GM18520 (cell line): ENCODE results near the gene FABP2.
A peak's percentile ranks its signal among the peaks of the same experiment; 100 is the strongest.
"Not testable (repeated sequence)": the region's sequence is repeated elsewhere in the genome, so short reads cannot be mapped to it uniquely, and the experiment has no call there.

ENCODE experiments used
- ATAC-seq: cut with Tn5 transposase; IDR thresholded peaks from one replicate; pipeline ENCODE4 v1.9.1; 2021; ENCODE audit not compliant: unreplicated experiment

The FABP2 gene

GRCh38 chr4:119313237-119313636 is 8.7 kb downstream of the FABP2 start:
- no peak for ATAC-seq

GRCh38 chr4:119310826-119311225 is 11.1 kb downstream of the FABP2 start:
- no peak for ATAC-seq

GRCh38 chr4:119307606-119308005 is 14.3 kb downstream of the FABP2 start:
- no peak for ATAC-seq

GRCh38 chr4:119304431-119304830 is 17.5 kb downstream of the FABP2 start:
- ATAC-seq, result no peak

GRCh38 chr4:119303587-119304305 is 18.2 kb downstream of the FABP2 start:
- ATAC-seq, result no peak

GRCh38 chr4:119302073-119302832 is 19.7 kb downstream of the FABP2 start:
- ATAC-seq, result no peak

- ATAC-seq, result peak; percentile 95
Measured at GRCh38 chr4:119300101-119300978, 21.6 kb downstream of the FABP2 start.

GRCh38 chr4:119299741-119300100 is 22.2 kb downstream of the FABP2 start:
- peak; percentile 49 for ATAC-seq

GRCh38 chr4:119299260-119299671 is 22.7 kb downstream of the FABP2 start:
- ATAC-seq, result no peak

GRCh38 chr4:119297795-119298194 is 24.1 kb downstream of the FABP2 start:
- ATAC-seq, result no peak

GRCh38 chr4:119296356-119296755 is 25.6 kb downstream of the FABP2 start:
- ATAC-seq, result no peak

- ATAC-seq, result no peak
Measured at GRCh38 chr4:119290598-119290997, 31.3 kb downstream of the FABP2 start.

GRCh38 chr4:119289313-119289712 is 32.6 kb downstream of the FABP2 start:
- no peak for ATAC-seq

- no peak for ATAC-seq
Measured at GRCh38 chr4:119286377-119287002, 35.4 kb downstream of the FABP2 start.

- ATAC-seq, result no peak
Measured at GRCh38 chr4:119284876-119285780, 36.8 kb downstream of the FABP2 start.

GRCh38 chr4:119281393-119281792 is 40.5 kb downstream of the FABP2 start:
- no peak for ATAC-seq

GRCh38 chr4:119279945-119280344 is 42.0 kb downstream of the FABP2 start:
- ATAC-seq, result not testable (repeated sequence)

GRCh38 chr4:119279541-119279940 is 42.4 kb downstream of the FABP2 start:
- not testable (repeated sequence) for ATAC-seq

GRCh38 chr4:119271361-119272085 is 50.4 kb downstream of the FABP2 start:
- no peak for ATAC-seq
